Stimulated activated CD4-positive, alpha-beta T cell treated with anti-CD3 and anti-CD28 coated beads, Interleukin-1b, Interleukin-23, amount 100 ng/mL, for 48 hours (primary cell): ENCODE results near the gene TBPL1.
"Not testable (repeated sequence)": the region's sequence is repeated elsewhere in the genome, so short reads cannot be mapped to it uniquely, and the experiment has no call there.

ENCODE experiments used
- DNase-seq: peaks from one replicate; pipeline ENCODE4 v3.0.0-alpha.2; 2020

Gene TBPL1

GRCh38 chr6:133952815-133953633, at the start of gene TBPL1:
TSS of gene TBPL1 (plus strand) at chr6:133953224. CDS start at chr6:133980126, 26,902 bp downstream.
- peak; percentile 89 for DNase-seq

GRCh38 chr6:133903855-133904254, 49.2 kb upstream of the TBPL1 start:
- no peak for DNase-seq

- DNase-seq = no peak
These were observed 47.0 kb upstream of the TBPL1 start for GRCh38 chr6:133906050-133906449.

GRCh38 chr6:133916650-133917151, 36.3 kb upstream of the TBPL1 start:
- peak; percentile 78 for DNase-seq

GRCh38 chr6:133917781-133918180, 35.2 kb upstream of the TBPL1 start:
- no peak for DNase-seq

GRCh38 chr6:133918208-133918930, 34.7 kb upstream of the TBPL1 start:
- DNase-seq = no peak

GRCh38 chr6:133919362-133919761, 33.7 kb upstream of the TBPL1 start:
- DNase-seq = no peak

- DNase-seq = peak; percentile 77
These were observed 31.7 kb upstream of the TBPL1 start for GRCh38 chr6:133921249-133921859.

- peak; percentile 25 for DNase-seq
These were observed 29.0 kb upstream of the TBPL1 start for GRCh38 chr6:133923938-133924593.

GRCh38 chr6:133931221-133931620, 21.8 kb upstream of the TBPL1 start:
- not testable (repeated sequence) for DNase-seq

- not testable (repeated sequence) for DNase-seq
These were observed 16.7 kb upstream of the TBPL1 start for GRCh38 chr6:133936352-133936751.

GRCh38 chr6:133937909-133938308, 15.1 kb upstream of the TBPL1 start:
- DNase-seq = no peak

- no peak for DNase-seq
These were observed 14.5 kb upstream of the TBPL1 start for GRCh38 chr6:133938533-133938932.

- no peak for DNase-seq
These were observed 13.0 kb upstream of the TBPL1 start for GRCh38 chr6:133939778-133940667.

- DNase-seq = no peak
These were observed 7.9 kb upstream of the TBPL1 start for GRCh38 chr6:133945158-133945557.

- DNase-seq = no peak
These were observed 5.6 kb upstream of the TBPL1 start for GRCh38 chr6:133947302-133947900.

- no peak for DNase-seq
These were observed 4.6 kb upstream of the TBPL1 start for GRCh38 chr6:133948472-133948871.

GRCh38 chr6:133951227-133951626, 1.8 kb upstream of the TBPL1 start:
- no peak for DNase-seq

- peak; percentile 38 for DNase-seq
These were observed 876 bp upstream of the TBPL1 start for GRCh38 chr6:133951881-133952814.
